ENCODE data around the gene EYA4. TPM values are rescaled to one million over a fixed set of nuclear protein-coding genes. Genes with fewer than 3 reads are reported as not detected.

The EYA4 gene
- total RNA-seq, 1 experiment from 2014 or later = 10.0 TPM

DNA sequence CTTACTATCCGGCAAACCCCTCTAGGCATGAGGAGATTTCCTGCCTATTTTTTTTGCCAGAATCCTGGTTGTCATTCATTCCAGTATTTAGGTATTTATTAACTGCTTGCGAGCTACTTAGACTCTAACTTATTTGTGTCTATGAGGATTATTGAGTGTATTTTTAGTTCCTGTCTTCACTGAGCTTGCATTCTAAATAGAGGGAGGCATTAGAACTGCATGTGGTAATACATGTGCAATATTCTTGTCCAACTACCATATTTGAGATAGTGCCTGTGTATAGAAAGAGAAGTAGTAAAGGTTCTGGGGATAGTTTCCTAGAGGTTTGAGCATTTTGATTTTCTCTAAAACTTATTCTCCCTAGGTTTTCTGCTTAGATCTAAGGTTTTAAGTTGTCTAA is 308.9 kb downstream of the EYA4 start:
- no peak for ATAC-seq
- BruUV-seq (replicated peaks) = no TSS peak
- no peaks in the 10 kb centered on the region for H3K9me2 ChIP-seq (replicated peaks; ENCODE audit: low read length)
- H3K4me1 ChIP-seq (ENCODE audit: insufficient read depth, low read length) = peaks cover 11% of the 10 kb centered on the region
- TF ChIP-seq EZH2 (IDR thresholded peaks at IDR 0.05; ENCODE audit: low read length, unreplicated experiment) (no peak), EZH2phosphoT487 (IDR thresholded peaks at IDR 0.05; ENCODE audit: borderline replicate concordance, low read length) (no peak)
- TF ChIP-seq, protein P1, sequence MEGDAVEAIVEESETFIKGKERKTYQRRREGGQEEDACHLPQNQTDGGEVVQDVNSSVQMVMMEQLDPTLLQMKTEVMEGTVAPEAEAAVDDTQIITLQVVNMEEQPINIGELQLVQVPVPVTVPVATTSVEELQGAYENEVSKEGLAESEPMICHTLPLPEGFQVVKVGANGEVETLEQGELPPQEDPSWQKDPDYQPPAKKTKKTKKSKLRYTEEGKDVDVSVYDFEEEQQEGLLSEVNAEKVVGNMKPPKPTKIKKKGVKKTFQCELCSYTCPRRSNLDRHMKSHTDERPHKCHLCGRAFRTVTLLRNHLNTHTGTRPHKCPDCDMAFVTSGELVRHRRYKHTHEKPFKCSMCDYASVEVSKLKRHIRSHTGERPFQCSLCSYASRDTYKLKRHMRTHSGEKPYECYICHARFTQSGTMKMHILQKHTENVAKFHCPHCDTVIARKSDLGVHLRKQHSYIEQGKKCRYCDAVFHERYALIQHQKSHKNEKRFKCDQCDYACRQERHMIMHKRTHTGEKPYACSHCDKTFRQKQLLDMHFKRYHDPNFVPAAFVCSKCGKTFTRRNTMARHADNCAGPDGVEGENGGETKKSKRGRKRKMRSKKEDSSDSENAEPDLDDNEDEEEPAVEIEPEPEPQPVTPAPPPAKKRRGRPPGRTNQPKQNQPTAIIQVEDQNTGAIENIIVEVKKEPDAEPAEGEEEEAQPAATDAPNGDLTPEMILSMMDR (conservative IDR thresholded peaks at IDR 0.05; ENCODE audit: low read depth, low read length) = no peak
- no peak overlapping the region for H3K4me3 ChIP-seq (ENCODE audit: low read length)
- no peak overlapping the region for H3K4me2 ChIP-seq (ENCODE audit: low read length)
- no peak overlapping the region for H2AFZ ChIP-seq (ENCODE audit: low read length)
- H3K9ac ChIP-seq (ENCODE audit: low read length) = no peak overlapping the region
- H3K9me3 ChIP-seq (ENCODE audit: low read length) = no peaks in the 10 kb centered on the region
- H3K27me3 ChIP-seq (ENCODE audit: low read length) = no peaks in the 10 kb centered on the region
- H3K79me2 ChIP-seq (ENCODE audit: low read length) = no peaks in the 10 kb centered on the region
- DNase-seq = no peak
- no peaks in the 10 kb centered on the region for H3K36me3 ChIP-seq (ENCODE audit: low read depth, low read length)
- no peaks in the 10 kb centered on the region for H3F3A ChIP-seq (ENCODE audit: low read length, unreplicated experiment)
- H3K27ac ChIP-seq (ENCODE audit: low read length) = no peak overlapping the region
- POLR2A ChIA-PET (ENCODE audit: unreplicated experiment) = no interaction called here
- intact Hi-C loops (cut with micrococcal nuclease) = loop anchor here (5.0 kb wide), 1 partner anchor 368 kb away; no protein-coding TSS in a partner anchor
- H4K20me1 ChIP-seq (ENCODE audit: low read length) = no peaks in the 10 kb centered on the region
- CTCF ChIA-PET = no interaction called here

DNA sequence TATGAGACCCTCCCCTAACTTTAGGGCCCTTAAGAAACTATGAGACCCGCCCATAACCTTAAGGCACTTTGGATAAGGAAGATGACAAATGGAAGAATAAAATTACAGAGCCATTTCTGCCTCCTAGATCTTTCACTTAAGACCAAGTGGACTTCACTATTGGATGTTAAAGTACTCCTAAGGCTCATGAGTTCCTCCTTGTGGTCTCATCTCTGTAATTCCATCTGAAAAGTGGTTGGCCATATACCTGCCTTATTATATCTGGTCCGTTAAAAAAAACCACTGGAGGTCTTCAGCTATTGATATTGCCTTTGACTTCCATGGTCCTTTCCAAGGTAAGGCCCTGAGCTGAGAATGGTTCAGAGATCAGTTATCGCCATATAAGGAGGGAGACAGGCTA is 310.3 kb downstream of the EYA4 start:
- no peak for ATAC-seq
- Histone ChIP-seq H3K9me3 (ENCODE audit: low read length) (no peaks in the 10 kb centered on the region), H3K4me1 (ENCODE audit: insufficient read depth, low read length) (peaks cover 11% of the 10 kb centered on the region), H2AFZ (ENCODE audit: low read length) (no peak overlapping the region), H3K27ac (ENCODE audit: low read length) (no peak overlapping the region), H3K36me3 (ENCODE audit: low read depth, low read length) (no peaks in the 10 kb centered on the region), H3K79me2 (ENCODE audit: low read length) (no peaks in the 10 kb centered on the region), H3K4me3 (ENCODE audit: low read length) (no peak overlapping the region), H4K20me1 (ENCODE audit: low read length) (no peaks in the 10 kb centered on the region), H3K9ac (ENCODE audit: low read length) (no peak overlapping the region), H3K4me2 (ENCODE audit: low read length) (peak overlapping the region; percentile 19; the same call in 1 of the 2 replicates), H3K9me2 (replicated peaks; ENCODE audit: low read length) (no peaks in the 10 kb centered on the region), H3K27me3 (ENCODE audit: low read length) (no peaks in the 10 kb centered on the region), H3F3A (ENCODE audit: low read length, unreplicated experiment) (no peaks in the 10 kb centered on the region)
- no TSS peak for BruUV-seq (replicated peaks)
- intact Hi-C loops (cut with micrococcal nuclease) = loop anchor here (5.0 kb wide), 1 partner anchor 369 kb away; no protein-coding TSS in a partner anchor
- no peak for DNase-seq
- TF ChIP-seq EZH2phosphoT487 (IDR thresholded peaks at IDR 0.05; ENCODE audit: borderline replicate concordance, low read length) (no peak), EZH2 (IDR thresholded peaks at IDR 0.05; ENCODE audit: low read length, unreplicated experiment) (no peak)
- TF ChIP-seq, protein P1 (conservative IDR thresholded peaks at IDR 0.05; ENCODE audit: low read depth, low read length) = no peak
- ChIA-PET CTCF (interaction anchor here (1.3 to 1.6 kb wide), 2 partner anchors 18 to 721 kb away, joined by 5 read pairs; no protein-coding TSS in a partner anchor), POLR2A (ENCODE audit: unreplicated experiment) (no interaction called here)

DNA sequence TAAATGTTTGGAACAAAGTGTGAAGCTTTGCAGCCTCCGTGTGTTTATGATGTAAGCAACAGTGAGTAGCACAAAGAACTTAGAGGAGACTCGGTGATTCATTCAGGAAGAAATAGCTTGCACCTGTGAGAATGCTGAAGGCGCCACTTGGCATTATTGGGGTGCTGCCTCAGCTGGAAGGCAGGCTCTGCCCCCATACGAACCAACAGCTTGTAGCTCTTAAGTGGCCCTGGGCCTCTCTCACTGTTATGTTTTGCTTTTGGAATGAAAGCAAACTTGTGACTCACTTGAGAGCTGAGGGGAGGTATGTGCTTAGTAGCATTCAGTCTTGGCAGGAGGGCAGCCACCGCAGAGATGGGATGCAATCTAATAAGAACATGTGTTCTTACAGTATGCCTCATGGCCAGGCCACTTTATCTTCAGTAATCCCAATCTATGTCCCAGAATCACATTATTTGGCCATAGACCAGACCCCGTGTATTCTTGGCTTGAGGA is 310.7 kb downstream of the EYA4 start:
- intact Hi-C loops (cut with micrococcal nuclease) = loop anchor here (2.0 to 5.0 kb wide), 4 partner anchors 370 to 729 kb away; no protein-coding TSS in a partner anchor
- H3K36me3 ChIP-seq (ENCODE audit: low read depth, low read length) = no peaks in the 10 kb centered on the region
- no peaks in the 10 kb centered on the region for H3K9me3 ChIP-seq (ENCODE audit: low read length)
- no peaks in the 10 kb centered on the region for H3K9me2 ChIP-seq (replicated peaks; ENCODE audit: low read length)
- peak overlapping the region; percentile 19; the same call in 1 of the 2 replicates for H3K4me2 ChIP-seq (ENCODE audit: low read length)
- peak; percentile 95 for ATAC-seq
- no TSS peak for BruUV-seq (replicated peaks)
- peak; percentile 69 for DNase-seq
- ChIA-PET CTCF (interaction anchor here (0.9 to 1.6 kb wide), 3 partner anchors 17 to 721 kb away, joined by 3 to 5 read pairs (median 5); no protein-coding TSS in a partner anchor), POLR2A (ENCODE audit: unreplicated experiment) (no interaction called here)
- H3F3A ChIP-seq (ENCODE audit: low read length, unreplicated experiment) = no peaks in the 10 kb centered on the region
- H3K4me3 ChIP-seq (ENCODE audit: low read length) = no peak overlapping the region
- H3K9ac ChIP-seq (ENCODE audit: low read length) = no peak overlapping the region
- no peaks in the 10 kb centered on the region for H4K20me1 ChIP-seq (ENCODE audit: low read length)
- H3K79me2 ChIP-seq (ENCODE audit: low read length) = no peaks in the 10 kb centered on the region
- H2AFZ ChIP-seq (ENCODE audit: low read length) = peak overlapping the region; percentile 21
- TF ChIP-seq, protein P1 (conservative IDR thresholded peaks at IDR 0.05; ENCODE audit: low read depth, low read length) = no peak
- TF ChIP-seq EZH2phosphoT487 (IDR thresholded peaks at IDR 0.05; ENCODE audit: borderline replicate concordance, low read length) (no peak), EZH2 (IDR thresholded peaks at IDR 0.05; ENCODE audit: low read length, unreplicated experiment) (no peak)
- H3K27ac ChIP-seq (ENCODE audit: low read length) = no peak overlapping the region
- no peaks in the 10 kb centered on the region for H3K27me3 ChIP-seq (ENCODE audit: low read length)
- H3K4me1 ChIP-seq (ENCODE audit: insufficient read depth, low read length) = peaks cover 11% of the 10 kb centered on the region

Data from PC-3 (cell line).